Mesothelial cell of epicardium (in vitro differentiated cells): ENCODE results near the gene KCNC1. TPM values are rescaled to one million over a fixed set of nuclear protein-coding genes. Genes with fewer than 3 reads are reported as not detected.

Source experiments
- DNase-seq, 2 experiments: peaks; one replicate each; pipeline ENCODE4 v3.0.0; 2021; ENCODE audit warnings: low spot score in 2 of 2; ENCODE audit not compliant: unreplicated experiment in 2 of 2
- H3K27ac Mint-ChIP-seq: 2 replicates; pipeline ENCODE4 v1.8.0; 2021; ENCODE audit warnings: mixed read lengths
- H3K27me3 Mint-ChIP-seq: 2 replicates; pipeline ENCODE4 v1.8.0; 2021; ENCODE audit warnings: low read depth, mixed read lengths
- H3K36me3 Mint-ChIP-seq: 2 replicates; pipeline ENCODE4 v1.8.0; 2021; ENCODE audit warnings: mixed read lengths
- H3K4me1 Mint-ChIP-seq: 2 replicates; pipeline ENCODE4 v1.8.0; 2021; ENCODE audit warnings: mixed read lengths
- H3K4me3 Mint-ChIP-seq: 2 replicates; pipeline ENCODE4 v1.8.0; 2021; ENCODE audit warnings: mild to moderate bottlenecking, moderate library complexity, mixed read lengths
- H3K9me3 Mint-ChIP-seq: 2 replicates; pipeline ENCODE4 v1.8.0; 2021; ENCODE audit warnings: mixed read lengths
- CTCF ChIP-seq: fragments of 200-600 bp; sonication (generic); IDR thresholded peaks from one replicate; pipeline ENCODE4 v1.5.0; 2021; ENCODE audit warnings: antibody characterized with exemption; ENCODE audit not compliant: unreplicated experiment
- total RNA-seq: library from RNA; stranded (reverse); gene quantifications from 3 replicates; pipeline ENCODE4 v1.2.1, GENCODE V29; 2021

KCNC1 gene
- total RNA-seq, 1 donor from 2014 or later = 0.20 TPM

GRCh38 chr11:17831883-17832282 lies 97.3 kb downstream of the KCNC1 start:
- DNase-seq = no peak
- H3K4me1 Mint-ChIP-seq = no peaks in the 10 kb centered on the region
- no peak overlapping the region for H3K27ac Mint-ChIP-seq
- H3K4me3 Mint-ChIP-seq = no peak overlapping the region
- no peak for TF ChIP-seq CTCF
- no peaks in the 10 kb centered on the region for H3K36me3 Mint-ChIP-seq
- no peaks in the 10 kb centered on the region for H3K27me3 Mint-ChIP-seq
- no peaks in the 10 kb centered on the region for H3K9me3 Mint-ChIP-seq

Other genes with a start within 250 kb of the KCNC1 start
- gene USH1C, start 190.4 kb upstream of the KCNC1 start, total RNA-seq = 0.29 to 0.88 TPM (median 0.54 TPM) in 3 replicates
- gene OTOG, start 187.5 kb upstream of the KCNC1 start, total RNA-seq = 1.2 to 2.8 TPM (median 1.8 TPM) in 3 replicates
- not detected in 3 replicates for gene MYOD1, start 15.2 kb upstream of the KCNC1 start, total RNA-seq